ENCODE measurements around the gene FSHR. TPM values are rescaled to one million over a fixed set of nuclear protein-coding genes. Genes with fewer than 3 reads are reported as not detected.

FSHR gene
- total and polyA plus RNA-seq, 2 donors = 0.69 TPM; not detected in 1

- Histone ChIP-seq H3K4me3 (ENCODE audit: low read depth, low read length) (no peak overlapping the region), H3K27ac (ENCODE audit: low read depth) (no peak overlapping the region), H3K4me1 (ENCODE audit: insufficient read depth) (no peaks in the 10 kb centered on the region), H3K36me3 (ENCODE audit: insufficient read depth) (no peaks in the 10 kb centered on the region)
- 69% methylated on average over 7 of the region's 7 CpGs for WGBS
- DNase-seq (ENCODE audit: extremely low spot score) = no peak
Measured at GRCh38 chr2:49154891-49155290, 576 bp upstream of the FSHR start.

DNA sequence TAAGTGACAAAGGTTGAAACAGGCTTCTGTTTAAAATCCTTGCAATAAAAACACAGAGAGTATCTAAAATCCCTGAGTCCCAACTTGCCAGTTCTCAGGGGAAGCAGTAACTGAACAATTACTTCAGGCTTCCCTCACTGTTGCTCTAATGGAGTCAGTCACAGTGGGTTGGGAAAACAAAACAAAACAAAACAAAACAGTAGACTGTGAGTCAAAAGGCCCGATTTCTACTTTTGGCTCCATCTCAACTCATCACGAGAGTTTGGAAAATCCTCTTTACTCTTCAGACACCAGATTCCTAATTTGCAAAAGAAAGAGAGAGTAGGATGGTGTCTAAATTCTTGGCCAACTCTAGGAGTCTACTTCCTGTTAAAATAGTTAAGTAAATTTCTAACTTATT, 1.1 kb downstream of the FSHR start:
- no peak overlapping the region for H3K4me3 ChIP-seq (ENCODE audit: low read depth, low read length)
- WGBS = 22% methylated on average over 2 of the region's 2 CpGs
- H3K27ac ChIP-seq (ENCODE audit: low read depth) = no peak overlapping the region
- H3K36me3 ChIP-seq (ENCODE audit: insufficient read depth) = no peaks in the 10 kb centered on the region
- DNase-seq (ENCODE audit: extremely low spot score) = no peak
- no peaks in the 10 kb centered on the region for H3K4me1 ChIP-seq (ENCODE audit: insufficient read depth)

DNA sequence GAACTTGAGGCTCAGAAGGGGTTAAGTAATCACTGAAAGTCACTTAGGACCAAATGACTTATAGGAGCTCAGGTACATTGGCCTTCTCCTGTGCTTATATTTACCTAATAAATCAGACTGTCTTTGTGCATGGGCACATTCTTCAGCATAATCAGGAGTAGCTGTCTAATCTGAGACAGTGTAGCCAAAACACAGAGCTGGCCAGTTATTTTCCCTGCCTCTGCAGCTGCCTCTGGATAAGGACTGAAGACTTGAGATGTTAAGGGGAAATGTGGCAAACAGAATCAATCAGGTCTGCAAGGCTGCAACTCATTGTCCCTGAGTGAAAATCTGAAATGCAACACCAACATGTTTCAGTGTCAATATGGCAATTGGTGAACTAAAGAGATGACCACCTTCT, 1.5 kb downstream of the FSHR start:
- no peaks in the 10 kb centered on the region for H3K36me3 ChIP-seq (ENCODE audit: insufficient read depth)
- no peaks in the 10 kb centered on the region for H3K4me1 ChIP-seq (ENCODE audit: insufficient read depth)

GRCh38 chr2:49146401-49146800, 7.9 kb downstream of the FSHR start:
- no peak for DNase-seq (ENCODE audit: extremely low spot score)

More for the DNA sequence above, 1.5 kb downstream of the FSHR start:
- no peak for DNase-seq (ENCODE audit: extremely low spot score)
- Histone ChIP-seq H3K4me3 (ENCODE audit: low read depth, low read length) (no peak overlapping the region), H3K27ac (ENCODE audit: low read depth) (no peak overlapping the region)

GRCh38 chr2:49131801-49132200, 22.5 kb downstream of the FSHR start:
- WGBS = 70% methylated on average over 1 of the region's 1 CpG
- H3K27ac ChIP-seq (ENCODE audit: low read depth) = no peak overlapping the region
- no peaks in the 10 kb centered on the region for H3K36me3 ChIP-seq (ENCODE audit: insufficient read depth)
- no peak overlapping the region for H3K4me3 ChIP-seq (ENCODE audit: low read depth, low read length)
- DNase-seq (ENCODE audit: extremely low spot score) = no peak
- H3K4me1 ChIP-seq (ENCODE audit: insufficient read depth) = no peaks in the 10 kb centered on the region

More at GRCh38 chr2:49146401-49146800, 7.9 kb downstream of the FSHR start:
- WGBS = 72% methylated on average over 3 of the region's 3 CpGs
- Histone ChIP-seq H3K27ac (ENCODE audit: low read depth) (no peak overlapping the region), H3K4me1 (ENCODE audit: insufficient read depth) (no peaks in the 10 kb centered on the region), H3K36me3 (ENCODE audit: insufficient read depth) (no peaks in the 10 kb centered on the region), H3K4me3 (ENCODE audit: low read depth, low read length) (no peak overlapping the region)

DNA sequence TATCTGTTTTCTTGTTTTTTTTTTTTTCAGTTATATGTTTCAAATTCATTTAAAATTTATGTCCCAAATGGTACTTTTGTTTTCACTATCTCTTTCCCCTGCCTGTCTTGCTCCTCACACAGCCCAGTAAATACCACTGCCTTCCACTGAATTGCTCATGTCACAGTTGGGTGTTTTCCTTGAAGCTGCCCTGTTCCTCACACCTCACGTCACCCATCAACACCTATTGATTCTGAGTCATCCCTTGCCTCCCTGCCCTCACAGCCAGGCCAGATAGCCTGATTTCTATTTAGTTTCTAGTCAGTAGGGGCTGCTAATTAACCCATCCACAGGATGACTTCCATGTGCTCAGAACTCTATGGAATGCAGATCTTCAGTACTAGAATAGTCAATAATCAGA, 25.3 kb downstream of the FSHR start:
- Histone ChIP-seq H3K4me3 (ENCODE audit: low read depth, low read length) (no peak overlapping the region), H3K27ac (ENCODE audit: low read depth) (no peak overlapping the region), H3K36me3 (ENCODE audit: insufficient read depth) (no peaks in the 10 kb centered on the region), H3K4me1 (ENCODE audit: insufficient read depth) (no peaks in the 10 kb centered on the region)
- DNase-seq (ENCODE audit: extremely low spot score) = no peak
- WGBS = 60% methylated on average over 1 of the region's 1 CpG

GRCh38 chr2:49123600-49123999, 30.7 kb downstream of the FSHR start:
- no peaks in the 10 kb centered on the region for H3K4me1 ChIP-seq (ENCODE audit: insufficient read depth)
- H3K27ac ChIP-seq (ENCODE audit: low read depth) = no peak overlapping the region
- no peaks in the 10 kb centered on the region for H3K36me3 ChIP-seq (ENCODE audit: insufficient read depth)
- 85% methylated on average over 1 of the region's 1 CpG for WGBS
- no peak for DNase-seq (ENCODE audit: extremely low spot score)
- no peak overlapping the region for H3K4me3 ChIP-seq (ENCODE audit: low read depth, low read length)

DNA sequence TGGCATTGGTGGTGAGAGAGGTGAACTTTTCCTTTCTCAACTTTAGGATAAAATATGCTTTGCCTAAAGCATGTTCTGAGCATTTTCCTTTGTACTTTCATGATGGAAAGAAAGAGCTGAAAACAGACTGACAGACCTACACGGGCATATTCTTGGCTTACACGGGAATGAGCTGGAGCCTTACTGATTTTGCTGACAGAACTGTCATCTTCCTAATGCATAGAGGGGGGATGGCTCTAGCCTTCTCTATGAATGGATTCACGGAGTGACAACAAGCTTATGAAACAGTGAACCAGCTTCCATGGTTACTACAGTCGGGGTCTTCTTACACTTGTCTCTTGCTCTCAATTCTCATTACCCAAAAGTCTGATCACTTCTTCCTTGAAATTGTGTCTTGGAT, 32.2 kb downstream of the FSHR start:
- Histone ChIP-seq H3K36me3 (ENCODE audit: insufficient read depth) (no peaks in the 10 kb centered on the region), H3K27ac (ENCODE audit: low read depth) (no peak overlapping the region), H3K4me1 (ENCODE audit: insufficient read depth) (no peaks in the 10 kb centered on the region), H3K4me3 (ENCODE audit: low read depth, low read length) (no peak overlapping the region)
- whole genome bisulfite sequencing = 84% methylated on average over 4 of the region's 4 CpGs
- no peak for DNase-seq (ENCODE audit: extremely low spot score)

GRCh38 chr2:49113046-49113445, 41.3 kb downstream of the FSHR start:
- Histone ChIP-seq H3K36me3 (ENCODE audit: insufficient read depth) (no peaks in the 10 kb centered on the region), H3K27ac (ENCODE audit: low read depth) (no peak overlapping the region), H3K4me1 (ENCODE audit: insufficient read depth) (no peaks in the 10 kb centered on the region), H3K4me3 (ENCODE audit: low read depth, low read length) (no peak overlapping the region)
- no peak for DNase-seq (ENCODE audit: extremely low spot score)
- WGBS = 90% methylated on average over 2 of the region's 2 CpGs

DNA sequence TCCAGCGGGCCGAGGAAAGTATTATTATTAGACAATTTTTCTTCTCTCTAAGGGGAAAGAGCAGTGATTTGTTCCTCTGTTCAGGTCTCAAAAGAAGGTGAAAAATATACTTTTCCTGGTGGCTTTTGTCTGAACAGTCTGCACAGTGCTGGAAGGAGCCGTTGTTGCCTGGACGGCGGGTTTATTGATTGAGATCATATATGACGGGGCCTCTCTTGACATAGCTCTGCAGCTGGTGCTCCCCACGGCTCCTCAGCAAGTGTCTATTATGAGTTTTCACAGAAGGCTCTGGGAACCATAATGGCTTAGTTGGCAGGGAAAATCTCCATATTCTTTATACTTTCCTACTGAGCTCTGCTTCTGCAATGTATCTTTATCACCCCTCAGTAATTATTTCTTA, 42.9 kb downstream of the FSHR start:
- WGBS = 85% methylated on average over 7 of the region's 7 CpGs
- Histone ChIP-seq H3K27ac (ENCODE audit: low read depth) (no peak overlapping the region), H3K4me3 (ENCODE audit: low read depth, low read length) (no peak overlapping the region), H3K4me1 (ENCODE audit: insufficient read depth) (no peaks in the 10 kb centered on the region), H3K36me3 (ENCODE audit: insufficient read depth) (no peaks in the 10 kb centered on the region)
- no peak for DNase-seq (ENCODE audit: extremely low spot score)

GRCh38 chr2:49111006-49111405, 43.3 kb downstream of the FSHR start:
- H3K27ac ChIP-seq (ENCODE audit: low read depth) = no peak overlapping the region
- 95% methylated on average over 2 of the region's 2 CpGs for WGBS
- no peak for DNase-seq (ENCODE audit: extremely low spot score)
- no peaks in the 10 kb centered on the region for H3K36me3 ChIP-seq (ENCODE audit: insufficient read depth)
- no peaks in the 10 kb centered on the region for H3K4me1 ChIP-seq (ENCODE audit: insufficient read depth)
- H3K4me3 ChIP-seq (ENCODE audit: low read depth, low read length) = no peak overlapping the region

GRCh38 chr2:49110571-49110970, 43.7 kb downstream of the FSHR start:
- no peak overlapping the region for H3K4me3 ChIP-seq (ENCODE audit: low read depth, low read length)
- no peak for DNase-seq (ENCODE audit: extremely low spot score)
- H3K36me3 ChIP-seq (ENCODE audit: insufficient read depth) = no peaks in the 10 kb centered on the region
- WGBS = 81% methylated on average over 1 of the region's 1 CpG
- no peak overlapping the region for H3K27ac ChIP-seq (ENCODE audit: low read depth)
- H3K4me1 ChIP-seq (ENCODE audit: insufficient read depth) = no peaks in the 10 kb centered on the region

GRCh38 chr2:49108851-49109250, 45.5 kb downstream of the FSHR start:
- 82% methylated on average over 3 of the region's 3 CpGs for WGBS
- Histone ChIP-seq H3K36me3 (ENCODE audit: insufficient read depth) (no peaks in the 10 kb centered on the region), H3K4me1 (ENCODE audit: insufficient read depth) (no peaks in the 10 kb centered on the region), H3K27ac (ENCODE audit: low read depth) (no peak overlapping the region), H3K4me3 (ENCODE audit: low read depth, low read length) (no peak overlapping the region)
- DNase-seq (ENCODE audit: extremely low spot score) = no peak

- no peak for DNase-seq (ENCODE audit: extremely low spot score)
- H3K27ac ChIP-seq (ENCODE audit: low read depth) = no peak overlapping the region
- H3K4me1 ChIP-seq (ENCODE audit: insufficient read depth) = no peaks in the 10 kb centered on the region
- 75% methylated on average over 3 of the region's 3 CpGs for WGBS
- H3K4me3 ChIP-seq (ENCODE audit: low read depth, low read length) = no peak overlapping the region
- H3K36me3 ChIP-seq (ENCODE audit: insufficient read depth) = no peaks in the 10 kb centered on the region
Measured at GRCh38 chr2:49108436-49108835, 45.9 kb downstream of the FSHR start.

DNA sequence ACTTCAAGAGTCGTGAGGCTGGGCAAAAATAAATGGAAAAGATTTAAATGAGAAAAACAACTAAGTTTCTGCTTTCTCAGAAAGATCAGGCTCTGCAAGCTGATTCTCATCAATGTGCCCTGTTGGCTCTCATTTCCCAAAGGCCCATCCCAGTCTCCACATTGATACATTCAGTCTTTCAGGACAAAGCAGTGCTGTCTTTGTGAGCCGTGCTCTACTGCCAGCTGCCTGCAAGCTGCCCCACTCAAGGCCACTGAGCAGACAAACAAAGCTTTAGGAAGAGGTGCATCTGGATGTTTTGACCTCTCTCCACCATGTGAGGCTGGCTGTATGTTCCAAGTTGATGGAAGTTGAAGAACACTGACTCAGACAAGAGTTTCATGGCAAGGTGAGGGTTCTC, 48.8 kb downstream of the FSHR start:
- 73% methylated on average over 2 of the region's 2 CpGs for WGBS
- Histone ChIP-seq H3K4me1 (ENCODE audit: insufficient read depth) (no peaks in the 10 kb centered on the region), H3K4me3 (ENCODE audit: low read depth, low read length) (no peak overlapping the region), H3K36me3 (ENCODE audit: insufficient read depth) (no peaks in the 10 kb centered on the region), H3K27ac (ENCODE audit: low read depth) (no peak overlapping the region)
- no peak for DNase-seq (ENCODE audit: extremely low spot score)

Data from urinary bladder (tissue), 4 donors.